ENCODE measurements around the gene STING1. TPM values are rescaled to one million over a fixed set of nuclear protein-coding genes. Genes with fewer than 3 reads are reported as not detected.
"Not testable (repeated sequence)": the region's sequence is repeated elsewhere in the genome, so short reads cannot be mapped to it uniquely, and the experiment has no call there.

STING1 gene
- polyA plus RNA-seq, 1 donor from 2014 or later = 3.8 TPM

DNA sequence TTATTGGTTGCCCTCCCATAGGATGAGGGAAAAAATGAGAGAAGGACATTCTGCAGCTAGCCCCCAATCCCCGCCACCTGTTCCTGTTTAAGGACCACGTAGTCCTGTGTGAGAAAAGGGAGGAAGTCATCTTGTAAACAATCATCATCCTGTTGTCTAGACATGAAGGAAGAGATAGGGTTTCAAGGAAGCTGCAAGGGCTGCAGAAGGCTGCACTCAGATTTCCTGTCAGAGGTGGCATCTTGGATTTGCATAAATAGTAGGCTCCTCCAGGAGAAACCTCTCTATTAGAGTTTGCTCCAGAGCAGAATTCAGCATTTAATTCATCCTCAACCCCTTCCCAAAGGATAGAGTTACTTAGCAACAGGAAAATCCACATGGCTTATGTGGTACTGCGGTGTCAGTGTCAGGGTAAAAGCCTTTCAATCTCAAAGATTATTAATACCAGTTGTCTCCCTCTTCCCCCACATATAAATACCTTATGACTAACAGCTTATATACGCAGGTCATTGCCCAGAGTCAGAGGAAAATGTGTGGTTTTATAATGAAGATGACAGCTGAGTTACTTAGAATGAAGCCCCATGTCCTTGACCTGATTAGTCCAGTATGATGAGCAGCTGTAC, 38.6 kb downstream of the STING1 start:
- H3K36me3 Mint-ChIP-seq = no peaks in the 10 kb centered on the region
- H3K27ac Mint-ChIP-seq = peak overlapping the region; percentile 31 to 85 (median 36)
- peak overlapping the region in 1 of 4 donors; percentile 16 for H3K4me3 Mint-ChIP-seq
- no peaks in the 10 kb centered on the region for H3K27me3 Mint-ChIP-seq
- peaks cover 9 to 21% (median 14%) of the 10 kb centered on the region in 3 donors for H3K4me1 Mint-ChIP-seq
- H3K9me3 Mint-ChIP-seq = peaks cover 0 to 1% (median 0%) of the 10 kb centered on the region in 3 donors

DNA sequence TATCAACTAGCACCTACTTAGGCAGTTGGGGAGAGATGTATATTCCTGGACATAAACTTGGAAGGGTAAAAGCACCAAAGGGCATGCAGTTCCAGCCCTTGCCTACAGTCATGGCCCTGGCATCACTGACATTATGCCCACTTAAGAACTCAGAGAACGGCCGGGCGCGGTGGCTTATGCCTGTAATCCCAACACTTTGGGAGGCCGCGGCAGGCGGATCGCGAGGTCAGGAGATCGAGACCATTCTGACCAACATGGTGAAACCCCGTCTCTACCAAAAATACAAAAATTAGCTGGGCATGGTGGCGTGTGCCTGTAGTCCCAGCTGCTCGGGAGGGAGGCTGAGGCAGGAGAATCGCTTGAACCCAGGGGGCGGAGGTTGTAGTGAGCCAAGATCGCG, 42.1 kb downstream of the STING1 start:
- peaks cover 16 to 17% (median 17%) of the 10 kb centered on the region in 3 donors for H3K4me1 Mint-ChIP-seq
- not testable (repeated sequence) for H3K9me3 Mint-ChIP-seq, H3K27me3 Mint-ChIP-seq, H3K36me3 Mint-ChIP-seq
- H3K4me3 Mint-ChIP-seq = peak overlapping the region in 3 of 4 donors; percentile 12 to 99 (median 90)
- peak overlapping the region in 1 of 3 donors; percentile 61 for H3K27ac Mint-ChIP-seq

DNA sequence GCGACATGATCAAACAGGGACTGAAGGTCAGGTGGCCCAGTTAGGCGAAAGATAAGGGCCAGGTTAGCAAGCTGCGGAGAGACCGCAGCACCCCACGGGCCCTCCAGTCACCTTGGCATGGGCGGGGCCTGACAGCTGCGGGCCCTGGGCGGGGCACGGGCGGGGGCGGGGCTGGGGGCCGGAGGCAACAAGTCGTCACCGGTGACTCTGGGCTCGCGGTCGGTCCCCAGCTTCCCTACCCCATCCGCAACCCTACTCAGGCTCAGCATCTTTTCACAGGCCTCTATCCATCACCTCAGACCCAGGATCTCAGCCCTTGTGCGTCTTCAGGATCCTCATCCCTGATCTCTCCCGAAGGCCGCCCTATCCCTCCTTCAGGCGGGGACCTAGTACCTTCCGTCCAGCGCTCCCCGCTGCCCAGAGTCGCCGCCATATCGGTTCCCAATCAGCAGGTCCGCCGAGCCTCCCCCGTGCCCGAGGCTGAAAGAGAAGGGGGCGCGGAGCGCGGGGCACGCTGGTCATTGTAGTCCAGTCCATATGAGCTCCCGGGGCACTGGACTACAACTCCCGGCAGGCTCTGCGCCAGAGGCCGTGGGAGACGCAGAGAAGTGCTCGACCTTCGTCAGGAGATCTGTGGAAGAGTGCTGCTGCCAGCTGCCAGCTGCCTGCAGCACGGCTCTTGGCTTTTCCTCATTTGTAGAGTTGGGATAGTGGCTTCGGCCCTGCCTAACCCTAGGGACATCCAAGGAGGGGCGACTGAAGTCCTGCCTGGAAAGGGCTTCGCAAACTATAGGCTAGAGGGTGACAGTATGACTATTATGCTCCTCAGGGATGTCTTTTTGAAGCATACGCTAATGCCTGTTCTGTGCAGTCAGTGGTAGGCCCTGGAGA, 43.3 kb downstream of the STING1 start, which contains the start of gene DNAJC18:
Gene DNAJC18, minus strand, starts transcription at position 513 of the 891 bp plus-strand sequence. Its CDS starts 80 bp downstream, at position 433.
- H3K27ac Mint-ChIP-seq = peak within 1 kb of the TSS; percentile 88 to 100 (median 99)

DNA sequence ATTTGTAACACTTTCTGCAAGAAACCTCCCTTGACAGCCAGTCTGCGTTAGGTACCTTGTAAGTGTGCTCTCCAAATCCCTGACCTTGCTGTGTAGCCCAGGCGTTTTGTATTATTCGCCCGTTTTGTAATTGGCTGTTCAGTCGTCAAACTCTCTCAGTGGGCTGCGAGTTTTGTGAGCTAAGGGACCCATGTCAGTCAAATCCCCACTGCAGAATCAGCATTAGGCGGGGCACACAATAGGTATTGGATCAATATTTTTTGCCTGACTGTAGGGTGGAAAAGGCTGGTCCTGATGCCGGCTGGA, 43.9 kb downstream of the STING1 start:
- Mint-ChIP-seq H3K9me3 (no peaks in the 10 kb centered on the region), H3K4me1 (peaks cover 14 to 16% (median 15%) of the 10 kb centered on the region in 3 donors), H3K36me3 (no peaks in the 10 kb centered on the region), H3K4me3 (peak overlapping the region; percentile 90 to 100 (median 98)), H3K27me3 (no peaks in the 10 kb centered on the region), H3K27ac (peak overlapping the region; percentile 88 to 100 (median 99))

More for the DNA sequence above, 43.3 kb downstream of the STING1 start, which contains the start of gene DNAJC18:
- Mint-ChIP-seq H3K36me3 (no peaks in the 10 kb centered on the region), H3K4me3 (peak within 1 kb of the TSS; percentile 90 to 100 (median 98)), H3K4me1 (peaks cover 15 to 17% (median 16%) of the 10 kb centered on the region in 3 donors), H3K9me3 (no peaks in the 10 kb centered on the region), H3K27me3 (no peaks in the 10 kb centered on the region)

DNA sequence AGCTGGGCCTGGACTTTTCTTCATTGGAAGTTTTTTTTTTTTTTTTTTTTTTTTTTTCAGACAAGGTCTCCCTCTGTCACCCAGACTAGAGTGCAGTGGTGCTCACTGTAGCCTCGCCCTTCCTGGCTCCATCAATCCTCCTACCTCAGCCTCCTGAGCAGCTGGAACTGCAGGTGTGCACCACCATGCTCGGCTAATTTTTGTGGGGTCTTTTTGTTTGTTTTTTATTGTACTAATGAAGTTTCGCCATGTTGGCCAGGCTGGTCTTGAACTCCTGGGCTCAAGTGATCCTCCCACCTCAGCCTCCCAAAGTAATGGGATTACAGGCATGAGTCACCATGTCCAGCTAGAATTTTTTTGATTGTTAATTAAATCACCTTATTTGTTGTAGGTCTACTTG, 46.9 kb downstream of the STING1 start:
- Mint-ChIP-seq H3K4me3 (no peak overlapping the region), H3K27ac (peak overlapping the region in 1 of 3 donors; percentile 57), H3K27me3 (no peaks in the 10 kb centered on the region), H3K36me3 (no peaks in the 10 kb centered on the region), H3K4me1 (peaks cover 5 to 13% (median 10%) of the 10 kb centered on the region in 3 donors), H3K9me3 (no peaks in the 10 kb centered on the region)

DNA sequence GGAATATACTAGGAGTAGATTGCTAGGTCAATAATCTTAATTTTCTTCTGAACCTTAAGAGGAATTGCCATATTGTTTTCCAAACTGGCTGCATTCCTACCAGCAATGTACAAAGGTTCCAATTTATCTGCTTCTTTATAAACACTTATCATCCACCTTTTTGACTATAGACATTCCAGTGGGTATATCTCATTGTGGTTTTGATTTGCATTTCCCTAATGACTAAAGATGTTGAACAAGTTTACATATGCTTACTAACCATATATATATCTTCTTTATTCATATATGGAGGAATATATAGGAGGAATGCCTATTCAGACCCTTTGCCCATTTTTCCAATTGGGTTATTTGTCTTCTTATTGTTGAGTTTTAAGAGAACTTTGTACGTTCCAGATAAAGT, 50.9 kb downstream of the STING1 start:
- H3K27ac Mint-ChIP-seq = no peak overlapping the region
- no peaks in the 10 kb centered on the region for H3K4me1 Mint-ChIP-seq
- no peaks in the 10 kb centered on the region for H3K27me3 Mint-ChIP-seq

DNA sequence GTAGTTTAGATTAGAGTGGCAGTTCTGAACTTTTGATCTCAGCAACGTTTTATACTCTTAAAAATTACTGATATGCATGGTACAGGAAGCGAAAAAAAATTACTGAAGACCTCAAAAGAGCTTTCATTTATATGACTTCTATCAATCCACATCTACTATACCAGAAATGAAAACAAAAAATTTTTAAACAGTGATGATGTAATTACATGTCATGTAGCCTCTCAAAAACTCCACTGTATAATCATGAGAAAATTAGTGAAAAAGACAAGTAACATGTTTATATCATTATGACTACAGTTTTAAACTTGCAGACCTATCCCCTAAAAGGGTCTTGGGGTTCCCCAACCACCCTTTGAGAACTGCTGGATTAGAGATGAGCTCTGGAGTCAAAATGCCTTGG, 52.5 kb downstream of the STING1 start:
- H3K4me3 Mint-ChIP-seq = no peak overlapping the region
- no peaks in the 10 kb centered on the region for H3K4me1 Mint-ChIP-seq
- no peaks in the 10 kb centered on the region for H3K9me3 Mint-ChIP-seq
- H3K27ac Mint-ChIP-seq = no peak overlapping the region
- H3K27me3 Mint-ChIP-seq = no peaks in the 10 kb centered on the region
- H3K36me3 Mint-ChIP-seq = peaks cover 6% of the 10 kb centered on the region

More for the DNA sequence above, 50.9 kb downstream of the STING1 start:
- H3K9me3 Mint-ChIP-seq = no peaks in the 10 kb centered on the region
- no peak overlapping the region for H3K4me3 Mint-ChIP-seq
- H3K36me3 Mint-ChIP-seq = peaks cover 6% of the 10 kb centered on the region

DNA sequence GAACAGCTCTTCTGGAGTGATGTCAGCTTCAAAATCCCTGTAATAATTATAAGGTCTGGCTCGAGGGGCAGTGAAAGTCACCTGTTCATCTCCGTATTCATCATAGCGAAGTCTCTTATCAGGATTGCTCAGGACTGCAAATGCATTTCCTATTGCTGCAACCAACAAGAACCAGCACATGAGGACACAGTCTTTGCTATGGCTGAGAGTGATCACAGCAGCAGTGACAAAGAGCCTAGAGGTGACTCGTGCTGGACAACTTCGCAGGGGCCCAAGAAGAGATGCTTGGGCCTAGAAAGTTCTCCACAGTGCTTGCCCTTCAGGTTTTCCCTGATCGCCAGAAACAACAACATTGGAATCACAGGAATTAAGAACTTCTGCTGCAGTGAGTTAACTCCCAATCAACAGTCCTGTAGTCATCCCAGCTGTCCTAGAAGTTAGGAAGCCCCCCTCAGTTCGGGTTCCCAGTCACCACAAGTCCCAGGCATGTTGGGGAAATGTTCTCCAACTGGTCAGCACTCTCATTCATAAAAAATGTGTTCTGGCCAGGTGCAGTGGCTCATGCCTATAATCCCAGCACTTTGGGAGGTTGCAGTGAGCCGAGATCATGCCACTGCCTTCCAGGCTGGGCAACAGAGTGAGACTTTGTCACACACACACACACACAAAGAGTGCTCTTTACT, 56.2 kb downstream of the STING1 start:
- Mint-ChIP-seq H3K27ac (no peak overlapping the region), H3K27me3 (no peaks in the 10 kb centered on the region), H3K36me3 (peaks cover 9% of the 10 kb centered on the region), H3K4me1 (peaks cover 3 to 4% (median 3%) of the 10 kb centered on the region in 3 donors), H3K4me3 (no peak overlapping the region), H3K9me3 (no peaks in the 10 kb centered on the region)

Other genes starting within 250 kb of the STING1 start
- 346 TPM for gene MATR3, start 189.0 kb downstream of the STING1 start, polyA plus RNA-seq
- 240 TPM for gene PAIP2, start 140.9 kb downstream of the STING1 start, polyA plus RNA-seq
- gene SLC23A1, start 99.5 kb downstream of the STING1 start, polyA plus RNA-seq = not detected
- gene MZB1, start 92.8 kb downstream of the STING1 start, polyA plus RNA-seq = 193 TPM
- gene PROB1, start 87.7 kb downstream of the STING1 start, polyA plus RNA-seq = 1.5 TPM
- gene SPATA24, start 78.7 kb downstream of the STING1 start, polyA plus RNA-seq = 4.7 TPM
- gene DNAJC18, start 43.2 kb downstream of the STING1 start, polyA plus RNA-seq = 5.1 TPM
- gene ECSCR, start 20.0 kb downstream of the STING1 start, polyA plus RNA-seq = not detected
- not detected for gene SMIM33, start 11.8 kb downstream of the STING1 start, polyA plus RNA-seq
- gene UBE2D2, start 78.6 kb upstream of the STING1 start, polyA plus RNA-seq = 313 TPM
- gene CXXC5, start 165.6 kb upstream of the STING1 start, polyA plus RNA-seq = 447 TPM

Data from IgD-negative memory B cell (primary cell).